AG10803 (cell line): ENCODE measurements around the gene CHIC1.
"Not testable (repeated sequence)": the region's sequence is repeated elsewhere in the genome, so short reads cannot be mapped to it uniquely, and the experiment has no call there.

Source experiments
- DNase-seq: peaks from one replicate; pipeline ENCODE4 v3.0.0; 2010; ENCODE audit warnings: low read depth
- H3K4me3 ChIP-seq: 2 replicates; pipeline ENCODE4 v1.5.1; 2011; ENCODE audit warnings: mild to moderate bottlenecking, low read length, control low read depth
- TF ChIP-seq, protein P1 (sequence below): conservative IDR thresholded peaks from 2 replicates; pipeline ENCODE4 v1.5.1; 2011; ENCODE audit warnings: mild to moderate bottlenecking, low read length, control low read depth, inconsistent platforms

CHIC1 gene

GRCh38 chrX:73668779-73669178 lies 105.8 kb downstream of the CHIC1 start:
- TF ChIP-seq, protein P1, sequence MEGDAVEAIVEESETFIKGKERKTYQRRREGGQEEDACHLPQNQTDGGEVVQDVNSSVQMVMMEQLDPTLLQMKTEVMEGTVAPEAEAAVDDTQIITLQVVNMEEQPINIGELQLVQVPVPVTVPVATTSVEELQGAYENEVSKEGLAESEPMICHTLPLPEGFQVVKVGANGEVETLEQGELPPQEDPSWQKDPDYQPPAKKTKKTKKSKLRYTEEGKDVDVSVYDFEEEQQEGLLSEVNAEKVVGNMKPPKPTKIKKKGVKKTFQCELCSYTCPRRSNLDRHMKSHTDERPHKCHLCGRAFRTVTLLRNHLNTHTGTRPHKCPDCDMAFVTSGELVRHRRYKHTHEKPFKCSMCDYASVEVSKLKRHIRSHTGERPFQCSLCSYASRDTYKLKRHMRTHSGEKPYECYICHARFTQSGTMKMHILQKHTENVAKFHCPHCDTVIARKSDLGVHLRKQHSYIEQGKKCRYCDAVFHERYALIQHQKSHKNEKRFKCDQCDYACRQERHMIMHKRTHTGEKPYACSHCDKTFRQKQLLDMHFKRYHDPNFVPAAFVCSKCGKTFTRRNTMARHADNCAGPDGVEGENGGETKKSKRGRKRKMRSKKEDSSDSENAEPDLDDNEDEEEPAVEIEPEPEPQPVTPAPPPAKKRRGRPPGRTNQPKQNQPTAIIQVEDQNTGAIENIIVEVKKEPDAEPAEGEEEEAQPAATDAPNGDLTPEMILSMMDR = no peak
- no peak overlapping the region for H3K4me3 ChIP-seq
- DNase-seq = no peak

DNA sequence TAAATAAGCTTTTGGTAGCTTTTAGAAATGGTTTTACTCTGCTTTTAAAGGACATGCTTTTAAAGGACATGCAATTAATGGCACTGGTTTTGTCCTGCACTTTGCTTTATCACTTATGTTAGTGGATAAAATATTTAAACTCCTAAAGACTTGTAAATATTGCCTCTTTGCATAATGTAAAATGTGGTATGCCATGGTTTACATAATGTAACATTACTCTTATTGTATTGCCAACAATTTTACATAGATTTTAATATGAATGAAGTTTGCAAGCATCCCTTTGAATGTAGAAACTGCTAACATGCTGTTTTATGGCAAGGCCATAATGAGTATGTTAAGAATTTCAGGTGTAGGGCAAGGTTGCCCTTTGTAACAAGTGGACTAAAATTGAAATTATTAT lies 118.4 kb downstream of the CHIC1 start:
- no peak for DNase-seq
- TF ChIP-seq, protein P1 = no peak

DNA sequence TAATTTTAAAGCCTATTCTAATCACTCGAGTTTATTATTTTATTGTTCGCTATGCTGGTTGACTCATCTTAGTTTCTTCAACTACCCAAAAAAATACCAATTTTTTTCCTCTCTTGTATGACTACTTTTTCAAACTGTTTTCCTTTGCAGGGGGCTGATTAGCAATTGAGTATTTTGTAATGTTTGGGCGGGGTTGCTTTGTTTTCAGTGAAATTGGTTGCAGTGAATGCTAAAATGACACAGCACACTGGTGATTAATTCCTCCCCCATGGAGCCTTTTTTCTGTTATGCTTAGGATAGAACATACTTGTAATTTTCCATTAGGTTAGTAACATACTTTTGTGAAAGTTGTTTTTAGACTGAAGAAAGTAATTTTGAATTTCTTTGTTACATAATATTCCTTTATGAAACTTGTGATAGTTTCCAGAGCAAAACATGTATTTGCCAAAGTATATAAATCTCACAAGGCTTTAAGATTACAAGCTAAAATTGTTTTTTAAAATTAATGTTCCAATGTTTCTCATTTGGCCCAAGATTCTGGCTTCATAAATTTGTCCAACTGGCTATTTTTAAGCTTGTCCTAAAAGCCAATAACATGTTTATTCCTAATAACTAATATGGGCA lies 120.4 kb downstream of the CHIC1 start:
- no peak overlapping the region for H3K4me3 ChIP-seq
- TF ChIP-seq, protein P1 = no peak
- DNase-seq = peak; percentile 29

More for the DNA sequence above, 118.4 kb downstream of the CHIC1 start:
- no peak overlapping the region for H3K4me3 ChIP-seq

DNA sequence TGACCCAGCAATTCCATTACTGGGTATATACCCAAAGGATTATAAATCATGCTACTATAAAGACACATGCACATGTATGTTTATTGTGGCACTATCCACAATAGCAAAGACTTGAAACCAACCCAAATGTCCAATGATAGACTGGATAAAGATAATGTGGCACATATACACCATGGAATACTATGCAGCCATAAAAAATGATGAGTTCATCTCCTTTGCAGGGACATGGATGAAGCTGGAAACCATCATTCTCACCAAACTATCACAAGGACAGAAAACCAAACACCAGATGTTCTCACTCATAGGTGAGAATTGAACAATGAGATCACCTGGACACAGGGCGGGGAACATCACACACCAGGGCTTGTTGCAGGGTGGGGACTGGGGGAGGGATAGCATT lies 144.0 kb downstream of the CHIC1 start:
- not testable (repeated sequence) for H3K4me3 ChIP-seq, DNase-seq

GRCh38 chrX:73728602-73729001 lies 165.6 kb downstream of the CHIC1 start:
- no peak for DNase-seq
- no peak overlapping the region for H3K4me3 ChIP-seq
- TF ChIP-seq, protein P1 = no peak
